Measurements from ENCODE around the gene RYR2.
A peak's percentile ranks its signal among the peaks of the same experiment; 100 is the strongest.

The RYR2 gene

DNA sequence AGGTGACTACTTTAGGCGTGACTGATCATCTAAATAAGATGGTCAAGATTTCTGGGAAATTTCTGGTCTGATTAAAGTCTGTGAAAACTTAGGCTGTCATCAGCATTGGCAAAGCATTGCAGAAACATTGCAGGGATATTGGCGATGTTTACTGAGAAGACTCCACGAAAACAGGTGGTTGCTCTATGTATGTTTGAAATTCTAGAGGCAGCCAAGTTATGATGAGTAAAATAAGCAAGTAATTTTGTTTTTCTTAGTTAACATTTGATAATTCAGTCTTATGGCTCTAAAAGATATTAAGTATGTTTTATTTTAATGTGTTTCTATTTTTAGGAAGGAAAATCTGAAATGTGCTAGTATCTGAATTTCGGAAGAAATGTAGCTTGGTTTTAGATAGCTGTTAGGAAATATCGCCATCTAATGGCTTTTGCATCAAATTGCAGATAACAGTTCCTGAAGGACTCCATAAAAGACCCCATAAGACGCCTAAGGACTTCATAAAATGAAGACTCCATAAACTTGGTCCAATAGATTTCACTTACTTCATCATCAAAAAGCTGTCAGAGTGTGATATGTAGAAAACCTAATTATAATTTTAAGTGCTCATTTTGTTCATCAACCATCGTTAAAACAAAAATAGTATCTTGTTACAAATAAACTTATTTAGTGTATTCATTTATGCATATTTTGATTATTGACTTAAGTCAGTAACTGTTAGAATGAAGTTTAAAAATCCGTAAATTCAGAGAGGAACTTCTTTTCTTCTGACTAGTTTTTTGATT is 344.6 kb downstream of the RYR2 start:
- peak in 1 of 2 experiments; percentile 24 for DNase-seq

DNA sequence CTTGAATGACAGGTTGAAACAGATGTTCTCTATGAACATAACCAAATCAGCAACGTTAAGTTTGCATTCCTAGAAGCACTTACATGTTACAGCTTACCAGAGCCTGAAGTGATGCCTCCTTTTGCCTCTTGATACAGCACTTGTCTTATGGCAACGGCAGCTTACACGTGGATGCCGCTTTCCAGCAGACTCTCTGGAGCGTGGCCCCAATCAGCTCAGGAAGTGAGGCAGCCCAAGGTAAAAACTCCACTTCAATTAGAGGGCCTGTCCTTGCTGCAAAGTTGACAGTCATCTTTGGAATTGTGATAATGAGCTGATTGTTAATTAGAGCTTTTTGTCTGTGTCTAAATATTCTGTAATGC is 345.1 kb downstream of the RYR2 start:
- no peak for DNase-seq

DNA sequence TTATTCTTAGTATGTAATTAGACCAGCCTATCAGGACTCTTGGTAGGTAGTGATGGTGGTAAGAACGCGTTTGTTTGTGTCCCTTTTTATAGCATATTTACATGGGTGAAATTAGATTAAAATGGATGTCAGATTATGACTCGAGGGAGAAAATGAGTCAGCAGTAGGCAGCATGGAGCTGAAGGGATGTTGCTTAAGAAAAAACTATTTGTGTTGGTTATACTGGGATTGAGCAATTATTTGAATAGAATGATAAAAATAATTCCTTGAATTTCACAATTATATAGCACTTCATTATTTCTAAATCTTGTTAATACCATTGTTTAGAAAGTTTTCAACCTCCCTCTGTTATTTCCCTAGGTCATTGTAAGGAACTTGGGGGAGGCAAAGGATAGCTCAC is 348.8 kb downstream of the RYR2 start:
- no peak for DNase-seq

DNA sequence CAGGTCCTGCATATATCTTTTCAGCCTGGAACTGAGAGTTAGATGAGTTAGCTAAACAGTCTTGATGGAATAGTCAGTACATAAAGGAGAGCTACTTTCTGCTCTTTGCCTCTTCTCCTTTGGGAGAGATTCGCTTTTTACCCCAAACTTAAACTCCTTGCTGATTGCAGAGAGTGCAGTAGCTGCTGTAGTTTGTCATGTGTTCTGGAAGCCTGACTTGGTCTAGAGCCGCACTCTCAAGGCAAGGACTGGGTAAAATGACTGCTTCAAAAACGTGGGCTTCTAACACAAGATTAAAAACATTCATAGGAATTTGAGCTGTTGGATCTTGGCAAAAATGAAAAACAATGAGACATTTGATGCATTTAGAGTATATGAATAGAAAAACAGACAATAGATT is 351.6 kb downstream of the RYR2 start:
- no peak for DNase-seq

DNA sequence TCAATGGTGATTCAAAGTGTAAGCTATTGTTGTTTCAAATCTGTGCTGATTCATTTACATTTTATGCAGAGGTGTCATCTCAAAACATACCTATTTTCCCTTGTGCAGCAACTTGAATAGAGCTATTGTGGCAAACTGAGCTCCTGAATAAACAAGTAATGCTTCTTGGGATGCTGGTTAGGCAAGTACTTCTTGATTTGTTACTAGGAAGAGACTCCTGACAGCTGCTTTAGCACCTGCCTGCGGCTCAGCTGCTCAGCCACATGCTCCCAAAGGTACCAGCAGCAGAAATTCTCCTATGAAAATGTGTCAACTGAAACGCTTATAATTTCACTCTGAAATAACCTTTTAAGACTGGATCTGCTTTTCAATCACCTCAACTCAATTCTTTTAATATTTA is 352.3 kb downstream of the RYR2 start:
- no peak for DNase-seq

DNA sequence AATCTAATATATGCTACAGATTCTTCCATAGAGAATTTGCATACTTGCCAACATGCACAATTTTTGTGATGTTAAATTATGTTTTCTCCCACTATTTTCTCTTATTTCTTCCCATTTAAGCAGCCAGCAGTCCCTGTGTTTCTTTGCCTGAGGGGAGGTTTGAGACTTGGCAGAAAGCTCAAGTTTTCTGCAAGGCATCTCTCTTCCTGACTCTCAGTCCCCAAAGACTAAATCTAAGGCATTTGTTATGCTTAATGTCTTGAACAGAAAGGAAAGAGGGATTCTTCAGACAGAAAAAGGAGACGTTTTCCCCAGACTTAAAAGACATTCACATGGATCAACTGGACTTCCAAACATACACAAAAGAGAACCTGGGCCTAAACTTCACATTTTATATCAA is 354.4 kb downstream of the RYR2 start:
- no peak for DNase-seq

DNA sequence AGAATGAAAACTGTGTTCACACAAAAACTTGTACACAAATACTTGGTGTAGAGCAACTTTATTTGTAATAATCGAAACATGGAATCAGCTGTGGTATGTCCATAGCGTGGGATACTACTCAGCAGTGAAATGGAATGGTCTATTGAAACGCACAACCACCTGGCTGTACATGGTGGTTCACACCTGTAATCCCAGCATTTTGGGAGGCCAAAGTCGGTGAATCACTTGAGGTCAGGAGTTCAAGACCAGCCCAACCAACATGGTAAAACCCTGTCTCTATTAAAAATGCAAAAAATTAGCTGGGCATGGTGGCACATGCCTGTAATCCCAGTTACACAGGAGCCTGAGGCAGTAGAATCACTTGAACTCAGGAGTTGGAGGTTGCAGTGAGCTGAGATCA is 356.8 kb downstream of the RYR2 start:
- no peak for DNase-seq

DNA sequence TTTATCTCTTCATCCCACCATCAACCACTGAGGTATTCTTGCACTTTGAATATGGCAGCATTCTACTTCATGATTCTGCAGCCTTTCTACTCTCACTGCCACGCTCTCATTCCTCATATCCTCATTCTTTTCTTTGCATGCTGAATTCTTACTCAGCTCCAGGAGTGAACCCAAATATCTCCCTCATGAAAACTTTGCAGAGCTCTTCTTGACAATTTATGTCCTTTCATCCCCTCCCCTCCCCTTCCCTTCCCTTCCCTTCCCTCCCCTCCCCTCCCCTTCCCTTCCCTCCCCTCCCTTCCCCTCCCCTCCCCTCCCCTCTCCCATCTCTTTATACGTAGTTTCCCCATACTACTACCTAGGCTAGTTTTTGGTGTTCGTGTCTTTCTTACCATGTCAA is 363.9 kb downstream of the RYR2 start:
- no peak for DNase-seq

DNA sequence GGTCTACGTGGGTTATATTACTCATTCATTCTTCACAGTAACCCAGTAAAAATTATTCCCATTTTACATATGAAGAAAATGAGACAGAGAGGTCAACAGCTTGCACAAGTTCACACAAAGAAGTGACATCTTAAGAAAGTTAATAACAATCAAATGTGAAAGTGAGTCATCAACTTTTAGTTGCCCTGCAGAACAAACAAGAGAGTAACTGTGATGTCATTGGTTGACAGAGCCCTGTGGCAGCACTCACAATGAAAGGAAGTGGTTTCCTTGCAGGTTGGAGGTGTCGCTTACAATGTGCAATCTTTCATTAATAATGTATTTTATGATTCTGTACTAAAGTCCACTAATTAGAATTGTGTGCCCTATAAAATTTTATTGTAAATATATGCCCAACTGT is 369.6 kb downstream of the RYR2 start:
- DNase-seq: no peak

DNA sequence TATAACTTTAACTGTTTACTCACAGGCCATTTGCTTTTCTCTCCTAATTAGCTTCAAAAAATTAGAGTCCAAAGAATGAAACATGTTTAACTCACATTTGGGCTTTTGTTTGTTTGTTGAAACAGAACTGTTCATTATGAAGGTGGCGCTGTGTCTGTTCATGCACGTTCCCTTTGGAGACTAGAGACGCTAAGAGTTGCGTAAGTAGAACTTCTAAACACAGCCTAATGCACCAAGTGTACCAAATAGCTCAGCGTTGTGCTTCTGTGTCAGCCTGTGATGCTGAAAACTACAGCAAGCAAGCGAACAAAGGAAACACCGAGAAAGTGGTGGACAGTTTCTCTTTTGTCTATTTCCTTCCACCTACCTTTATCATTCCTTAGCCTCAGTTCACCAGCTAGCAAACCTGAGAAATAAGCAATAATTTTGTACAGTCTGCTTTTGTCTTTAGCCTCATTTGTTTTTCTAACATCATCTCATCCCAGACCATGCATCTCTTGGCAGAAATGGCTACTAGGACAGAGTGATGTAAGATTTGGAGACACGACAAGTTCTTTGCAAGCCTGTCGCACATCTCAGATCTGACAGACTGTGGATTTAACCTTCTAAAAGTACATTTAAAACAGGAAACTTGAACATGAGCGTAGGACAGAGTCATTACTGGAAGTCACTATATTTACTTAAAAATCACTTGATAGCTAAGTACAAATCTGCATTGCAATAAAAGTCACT is 375.1 kb downstream of the RYR2 start:
- DNase-seq: no peak

DNA sequence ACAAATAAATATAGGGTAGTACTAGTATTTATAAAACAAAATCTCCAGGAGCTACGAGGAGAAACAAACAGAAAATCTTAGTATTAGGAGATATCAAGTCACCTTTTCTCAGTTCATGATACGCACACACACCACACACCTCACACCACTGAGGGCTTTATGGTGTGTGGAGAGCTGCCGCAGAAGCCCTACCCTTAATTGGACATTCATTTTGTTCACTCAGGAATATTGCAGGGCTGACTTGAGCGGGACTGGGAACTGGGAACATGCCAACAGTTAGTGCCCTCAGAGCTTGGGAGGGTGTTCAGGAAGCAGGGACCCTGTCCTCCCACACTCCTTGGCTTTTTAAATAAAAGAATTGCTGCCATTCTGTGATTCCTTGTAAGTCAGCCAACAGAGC is 386.8 kb downstream of the RYR2 start:
- no peak for DNase-seq

DNA sequence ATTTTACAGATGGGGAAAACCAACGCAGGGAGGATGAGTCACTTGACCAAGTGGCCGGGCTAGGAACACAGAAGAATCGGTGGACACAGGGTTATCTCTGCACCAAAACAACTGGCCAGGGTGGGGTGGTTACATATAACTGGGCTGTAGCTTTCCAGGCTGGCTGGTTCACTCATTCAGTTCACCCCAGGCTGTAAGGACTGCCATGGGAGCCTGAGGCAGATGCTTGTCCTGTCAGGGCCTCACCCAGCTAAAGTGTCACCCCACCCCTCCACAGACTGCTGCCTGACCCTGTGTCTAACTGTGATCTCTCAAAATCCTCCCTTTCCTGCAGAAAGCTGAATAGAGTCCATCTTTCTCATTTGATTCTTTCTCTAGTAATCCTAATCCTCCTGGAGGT is 387.3 kb downstream of the RYR2 start:
- DNase-seq: no peak

DNA sequence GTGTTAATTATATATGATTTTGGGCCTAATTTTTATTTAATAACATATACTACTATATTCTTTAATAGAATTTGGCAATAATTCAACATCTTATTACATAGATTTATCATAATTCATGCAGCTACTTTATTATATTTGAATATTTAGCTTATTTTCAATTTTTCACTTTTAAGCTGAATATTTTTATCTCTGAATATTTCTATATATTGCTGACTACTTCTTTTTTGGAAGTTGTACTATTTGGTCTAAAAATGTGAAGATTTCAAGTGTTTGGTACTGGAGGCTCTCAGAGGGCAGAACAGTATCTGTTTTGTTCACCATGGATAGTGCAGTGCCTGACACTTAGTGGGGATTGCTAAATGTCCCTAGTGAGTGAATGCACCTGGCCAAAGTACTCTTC is 389.5 kb downstream of the RYR2 start:
- DNase-seq: no peak

DNA sequence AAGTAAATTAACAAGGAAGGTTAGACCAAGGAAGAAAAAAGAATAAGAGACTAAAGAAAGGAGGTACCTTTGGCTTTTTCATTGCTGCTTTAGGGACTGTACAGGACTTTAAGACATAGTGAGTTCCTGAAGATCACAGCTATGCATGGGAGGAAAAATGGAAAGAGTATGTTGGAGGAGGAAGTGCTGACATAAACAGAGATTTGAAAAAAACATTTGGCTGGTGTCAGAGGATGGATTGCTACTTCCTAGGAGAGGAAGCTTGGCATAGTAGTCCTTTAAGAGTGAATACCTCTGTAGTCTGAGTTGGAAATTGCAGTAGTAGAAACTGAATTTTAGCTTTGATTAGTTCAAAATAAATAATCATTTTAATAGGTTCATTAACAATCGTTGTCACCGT is 398.4 kb downstream of the RYR2 start:
- no peak for DNase-seq

DNA sequence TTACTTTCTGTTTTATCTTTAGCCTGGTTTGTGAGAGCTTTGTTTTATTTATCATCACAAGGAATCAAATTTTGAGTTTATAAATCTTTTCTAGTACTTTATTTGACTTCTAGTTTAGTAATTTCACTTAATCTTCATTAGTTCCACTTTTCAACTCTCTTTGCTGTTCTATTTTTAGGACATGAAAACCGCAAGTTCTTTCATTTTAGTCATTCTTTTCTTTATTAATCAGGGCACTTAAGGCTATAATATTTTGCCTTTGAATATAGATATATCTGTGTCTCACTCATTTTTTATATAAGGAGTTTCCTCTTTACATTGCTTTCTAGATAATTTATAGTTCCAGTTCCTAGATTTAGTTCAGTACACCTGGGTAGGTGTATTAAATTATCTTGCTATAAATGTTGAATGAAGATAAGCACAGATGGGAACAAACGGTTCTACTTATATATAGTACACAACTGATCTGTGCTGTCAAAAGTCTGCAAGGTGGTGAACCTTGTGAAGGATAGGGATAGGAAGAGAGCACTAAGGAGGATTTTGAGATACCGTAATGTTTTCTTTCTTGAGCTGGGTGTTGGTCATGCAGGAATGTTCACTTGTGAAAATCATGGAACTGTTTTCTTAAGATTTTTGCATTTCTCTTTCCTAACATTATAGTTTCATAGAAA is 402.3 kb downstream of the RYR2 start:
- DNase-seq: no peak

DNA sequence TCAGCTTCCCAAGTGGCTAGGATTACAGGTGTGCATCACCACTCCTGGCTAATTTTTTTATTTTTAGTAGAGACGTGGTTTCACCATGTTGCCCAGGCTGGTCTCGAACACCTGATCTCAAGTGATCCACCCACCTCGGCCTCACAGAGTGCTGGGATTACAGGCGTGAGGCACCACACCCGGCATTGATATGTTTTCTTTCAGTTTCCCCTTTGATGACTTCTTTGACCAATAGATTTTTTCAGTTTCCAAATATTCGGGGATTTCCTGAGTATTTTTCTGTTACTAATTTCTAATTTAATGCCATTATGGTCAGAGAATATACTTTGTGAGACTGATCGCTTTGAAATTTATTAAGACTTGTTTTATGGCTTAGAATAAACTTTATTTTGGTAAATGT is 406.1 kb downstream of the RYR2 start:
- no peak for DNase-seq

DNA sequence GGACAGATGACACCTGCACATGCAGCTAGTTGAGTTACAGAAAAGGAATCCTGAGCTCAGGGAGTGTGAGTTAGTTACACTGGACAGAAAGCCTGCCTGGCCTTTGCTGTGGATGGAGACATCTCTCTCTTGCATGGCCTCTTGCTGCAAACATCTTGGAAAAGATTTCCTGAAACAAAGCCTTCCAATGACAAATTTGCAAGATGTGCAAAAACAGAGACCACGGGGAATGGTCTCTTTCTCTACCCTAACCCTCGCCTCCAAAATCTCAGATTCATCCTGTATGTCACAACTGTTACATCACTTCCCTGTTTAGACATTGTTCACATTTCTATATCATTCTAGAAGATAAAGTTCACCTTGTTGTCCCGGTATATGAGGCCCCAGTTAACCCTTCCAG is 415.6 kb downstream of the RYR2 start:
- DNase-seq: no peak

DNA sequence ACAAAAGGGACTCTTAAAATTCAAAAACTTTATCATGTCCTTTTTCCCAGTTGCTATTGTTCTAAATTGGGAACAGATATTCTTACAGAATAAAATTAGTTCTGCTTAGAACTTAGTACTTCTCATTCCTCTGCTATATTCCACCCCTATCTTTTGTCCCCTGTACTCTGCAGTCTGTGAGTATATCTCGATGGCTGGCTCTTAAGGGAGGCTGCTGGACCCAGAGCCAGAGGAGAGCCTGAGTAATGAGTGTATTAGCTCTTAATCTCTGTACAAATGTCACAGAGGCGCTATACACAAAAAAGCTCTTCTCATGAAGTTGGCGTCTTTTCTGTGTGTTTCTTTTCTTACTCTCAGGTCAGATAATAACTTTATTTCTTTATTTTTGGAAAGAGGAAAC is 425.3 kb downstream of the RYR2 start:
- DNase-seq: no peak

DNA sequence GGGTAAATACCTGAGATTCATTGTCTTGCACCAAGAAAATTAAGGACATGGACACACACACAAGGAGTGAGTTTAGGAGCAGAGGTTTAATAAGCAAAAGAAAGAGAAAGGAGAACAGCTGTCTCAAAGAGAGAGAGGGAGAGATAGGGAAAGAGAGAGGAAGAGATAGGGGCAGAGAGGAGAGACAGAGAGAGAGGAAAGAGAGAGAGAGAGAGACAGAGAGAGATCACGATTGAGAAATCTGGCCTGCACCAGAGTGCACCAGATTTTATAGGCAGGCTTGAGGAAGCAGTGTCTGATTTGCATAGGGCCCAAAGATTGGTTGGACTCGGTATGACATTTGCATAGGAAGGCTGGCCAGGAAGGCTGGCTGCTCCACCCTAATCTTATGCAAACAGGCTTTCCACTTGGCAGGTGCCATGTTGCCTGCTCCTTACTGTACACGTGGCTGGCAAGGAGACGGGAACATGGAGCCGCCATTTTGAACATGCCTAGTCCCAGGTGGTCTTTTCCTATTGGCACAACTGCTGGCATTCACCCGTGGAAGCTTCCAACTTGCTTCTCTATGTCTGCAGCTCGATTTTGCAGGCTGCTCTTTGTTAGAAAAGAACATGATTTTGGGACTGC is 428.8 kb downstream of the RYR2 start:
- peak; percentile 27 to 54 for DNase-seq

DNA sequence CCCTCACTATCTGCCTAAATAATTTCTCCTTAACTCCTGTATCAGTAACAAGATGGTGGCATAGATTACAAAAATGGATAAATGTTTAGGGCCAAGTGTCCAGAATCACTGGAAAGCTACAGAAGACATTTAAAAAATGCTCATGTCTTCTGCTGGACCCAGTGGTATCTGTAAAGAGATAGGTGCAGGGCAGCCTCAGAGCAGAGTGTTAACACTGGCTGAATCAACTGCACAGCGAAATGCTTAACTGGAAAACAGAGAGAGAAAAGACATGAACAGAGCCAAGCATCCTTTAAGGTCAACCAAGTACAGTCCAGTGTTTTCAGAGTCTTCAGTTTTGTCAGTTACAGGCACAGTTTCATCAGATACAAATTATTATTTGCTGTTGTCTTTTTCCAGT is 429.4 kb downstream of the RYR2 start:
- DNase-seq: no peak

DNA sequence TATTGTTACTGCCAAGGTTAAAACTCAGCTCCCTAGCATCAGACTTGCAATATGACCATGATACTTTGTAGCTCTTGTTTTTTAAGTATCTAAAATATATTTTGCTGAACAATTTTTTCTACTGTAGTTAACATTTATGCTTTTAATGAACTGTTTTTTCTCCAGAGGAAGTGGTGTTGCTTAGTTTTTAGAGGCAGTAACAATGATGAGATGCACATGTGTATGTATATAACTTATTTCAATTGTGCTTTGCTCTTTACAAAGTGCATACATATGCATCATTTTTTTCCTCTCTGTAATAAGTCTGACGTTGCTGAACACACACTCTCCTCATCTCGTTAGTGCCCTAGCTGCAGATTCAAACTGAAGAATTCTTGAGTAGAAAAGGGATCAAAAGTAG is 430.0 kb downstream of the RYR2 start:
- DNase-seq: no peak

DNA sequence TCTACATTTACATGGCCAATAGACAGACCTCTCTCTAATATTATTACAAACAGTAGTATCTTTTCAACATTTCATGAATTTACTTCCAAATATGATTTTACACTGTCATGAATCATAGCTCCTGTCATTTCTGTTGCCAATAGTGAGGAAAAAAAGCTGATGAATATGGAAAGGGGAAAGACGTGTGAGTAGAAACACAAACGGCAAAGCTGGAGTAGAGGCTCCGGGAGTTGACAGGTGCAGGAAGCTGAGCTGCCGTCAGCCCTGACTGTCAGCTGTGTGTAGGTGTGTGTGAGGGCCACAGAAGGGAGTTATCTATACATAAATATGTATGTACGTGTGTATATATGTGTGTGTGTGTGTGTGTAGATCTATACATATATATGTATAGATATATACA is 431.9 kb downstream of the RYR2 start:
- no peak for DNase-seq

DNA sequence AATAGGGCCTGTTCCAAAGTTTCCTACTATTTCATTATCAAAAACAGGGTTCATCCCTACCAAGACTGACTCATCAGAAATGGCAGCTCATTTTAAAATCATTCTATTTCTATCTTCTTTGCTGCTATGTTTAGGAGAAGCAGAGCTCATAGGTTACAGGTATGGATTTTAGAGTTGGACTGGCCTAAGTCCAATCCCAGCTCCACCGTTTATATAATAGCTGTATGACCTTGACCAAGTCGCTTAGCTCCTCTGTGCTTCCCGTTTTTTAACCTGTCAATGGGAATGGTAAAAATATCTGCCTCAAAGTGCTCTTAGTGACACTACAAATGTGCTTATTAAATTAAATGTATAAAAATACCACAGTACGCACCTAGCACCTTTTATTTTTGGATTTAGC is 436.1 kb downstream of the RYR2 start:
- DNase-seq: no peak

DNA sequence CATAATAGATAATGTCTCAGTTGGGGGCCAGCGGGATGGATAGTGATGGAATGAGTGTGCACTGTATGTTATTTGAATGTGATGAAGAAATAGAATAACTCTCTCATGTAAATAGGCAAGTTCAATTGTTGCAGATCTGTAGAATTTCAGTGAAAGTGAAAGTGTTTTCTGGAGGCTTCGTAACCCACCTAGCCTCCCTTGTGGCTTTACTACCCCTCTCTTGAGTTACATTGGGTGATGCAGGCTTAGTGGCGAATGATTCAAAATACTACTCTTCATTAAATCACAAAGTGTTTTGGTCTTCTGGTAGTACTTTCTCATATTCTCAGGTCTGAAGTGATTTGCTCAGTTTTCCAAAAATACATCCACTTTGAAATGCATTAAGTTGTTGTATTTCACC is 436.9 kb downstream of the RYR2 start:
- no peak for DNase-seq
